ENCODE data around the gene GAL.

The GAL gene

DNA sequence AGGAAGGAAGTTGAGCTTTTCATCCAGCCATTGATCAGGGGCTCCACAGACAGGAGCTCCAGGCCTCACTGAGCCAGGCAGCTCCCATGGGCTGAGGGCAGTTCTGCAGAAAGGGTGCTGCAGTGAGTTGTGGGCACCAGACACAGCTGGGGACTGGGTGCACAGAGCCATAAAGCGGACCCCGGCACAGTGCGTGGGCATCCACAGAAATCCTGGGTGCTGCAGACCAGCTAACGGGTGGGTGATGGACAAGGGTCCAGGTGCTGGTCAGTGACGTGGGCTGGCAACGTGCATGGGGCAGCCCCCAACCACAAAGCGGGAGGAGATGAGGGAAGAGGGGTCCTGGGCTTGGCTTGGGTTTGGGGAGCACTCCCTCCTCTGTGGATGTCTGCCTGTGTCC, 19.4 kb upstream of the GAL start:
- Histone ChIP-seq H3K79me2 (ENCODE audit: insufficient read depth, low read length) (no peaks in the 10 kb centered on the region), H3K4me3 (ENCODE audit: low read depth, low read length, poor library complexity, severe bottlenecking) (no peak overlapping the region), H3K27ac (ENCODE audit: low read depth, low read length, poor library complexity, severe bottlenecking) (no peak overlapping the region), H3K9ac (ENCODE audit: low read length) (no peak overlapping the region), H2AFZ (ENCODE audit: low read length) (no peak overlapping the region), H3K9me3 (ENCODE audit: low read length) (0 out of 2 replicates have a peak, but pooled peaks cover 2% of the 10 kb centered on the region), H4K20me1 (ENCODE audit: insufficient read depth, low read length) (no peaks in the 10 kb centered on the region), H3K9me2 (ENCODE audit: low read depth, low read length) (no peaks in the 10 kb centered on the region), H3K36me3 (ENCODE audit: insufficient read depth, low read length) (no peaks in the 10 kb centered on the region; the same call in 1 of the 2 replicates), H3K4me2 (ENCODE audit: low read length) (no peak overlapping the region), H3F3A (ENCODE audit: insufficient read depth, low read length) (0 out of 2 replicates have a peak, but pooled peaks cover 4% of the 10 kb centered on the region), H3K27me3 (ENCODE audit: insufficient read depth, low read length) (peaks cover 4% of the 10 kb centered on the region; the same call in 1 of the 2 replicates), H3K4me1 (ENCODE audit: insufficient read depth, low read length, severe bottlenecking) (no peaks in the 10 kb centered on the region)
- TF ChIP-seq EZH2 (IDR thresholded peaks at IDR 0.05; ENCODE audit: borderline replicate concordance, low read length), result no peak
- TF ChIP-seq, protein P1, sequence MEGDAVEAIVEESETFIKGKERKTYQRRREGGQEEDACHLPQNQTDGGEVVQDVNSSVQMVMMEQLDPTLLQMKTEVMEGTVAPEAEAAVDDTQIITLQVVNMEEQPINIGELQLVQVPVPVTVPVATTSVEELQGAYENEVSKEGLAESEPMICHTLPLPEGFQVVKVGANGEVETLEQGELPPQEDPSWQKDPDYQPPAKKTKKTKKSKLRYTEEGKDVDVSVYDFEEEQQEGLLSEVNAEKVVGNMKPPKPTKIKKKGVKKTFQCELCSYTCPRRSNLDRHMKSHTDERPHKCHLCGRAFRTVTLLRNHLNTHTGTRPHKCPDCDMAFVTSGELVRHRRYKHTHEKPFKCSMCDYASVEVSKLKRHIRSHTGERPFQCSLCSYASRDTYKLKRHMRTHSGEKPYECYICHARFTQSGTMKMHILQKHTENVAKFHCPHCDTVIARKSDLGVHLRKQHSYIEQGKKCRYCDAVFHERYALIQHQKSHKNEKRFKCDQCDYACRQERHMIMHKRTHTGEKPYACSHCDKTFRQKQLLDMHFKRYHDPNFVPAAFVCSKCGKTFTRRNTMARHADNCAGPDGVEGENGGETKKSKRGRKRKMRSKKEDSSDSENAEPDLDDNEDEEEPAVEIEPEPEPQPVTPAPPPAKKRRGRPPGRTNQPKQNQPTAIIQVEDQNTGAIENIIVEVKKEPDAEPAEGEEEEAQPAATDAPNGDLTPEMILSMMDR (IDR thresholded peaks at IDR 0.05; ENCODE audit: low read length), result no peak

DNA sequence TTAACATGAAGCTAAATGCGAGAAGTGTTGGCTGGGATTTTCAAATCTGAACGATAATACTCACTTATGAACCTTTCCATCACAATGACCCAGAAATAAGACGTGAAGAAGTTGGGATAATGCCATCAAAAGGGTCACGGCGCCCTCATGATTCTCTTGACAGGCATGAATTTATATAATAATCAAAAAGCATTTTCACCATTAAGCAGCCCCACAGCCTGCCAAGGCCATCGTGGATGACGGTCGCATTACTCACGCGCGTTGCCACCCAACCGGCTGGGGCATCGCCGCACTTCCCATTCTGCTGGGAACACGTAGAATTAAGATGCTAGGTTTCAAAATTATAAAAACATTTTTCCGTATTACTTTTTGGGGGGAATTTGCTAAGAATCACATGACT, 18.9 kb upstream of the GAL start:
- H3K27me3 ChIP-seq (ENCODE audit: insufficient read depth, low read length), result peaks cover 4% of the 10 kb centered on the region; the same call in 1 of the 2 replicates
- H3K4me1 ChIP-seq (ENCODE audit: insufficient read depth, low read length, severe bottlenecking), result no peaks in the 10 kb centered on the region
- no peak overlapping the region for H3K9ac ChIP-seq (ENCODE audit: low read length)
- no peak overlapping the region for H2AFZ ChIP-seq (ENCODE audit: low read length)
- no peak overlapping the region for H3K4me2 ChIP-seq (ENCODE audit: low read length)
- no peak overlapping the region for H3K4me3 ChIP-seq (ENCODE audit: low read depth, low read length, poor library complexity, severe bottlenecking)
- H3K27ac ChIP-seq (ENCODE audit: low read depth, low read length, poor library complexity, severe bottlenecking), result no peak overlapping the region
- TF ChIP-seq EZH2 (IDR thresholded peaks at IDR 0.05; ENCODE audit: borderline replicate concordance, low read length), result no peak
- TF ChIP-seq, protein P1 (IDR thresholded peaks at IDR 0.05; ENCODE audit: low read length), result no peak
- 0 out of 2 replicates have a peak, but pooled peaks cover 4% of the 10 kb centered on the region for H3F3A ChIP-seq (ENCODE audit: insufficient read depth, low read length)
- 0 out of 2 replicates have a peak, but pooled peaks cover 2% of the 10 kb centered on the region for H3K9me3 ChIP-seq (ENCODE audit: low read length)
- H4K20me1 ChIP-seq (ENCODE audit: insufficient read depth, low read length), result no peaks in the 10 kb centered on the region
- H3K9me2 ChIP-seq (ENCODE audit: low read depth, low read length), result no peaks in the 10 kb centered on the region
- H3K36me3 ChIP-seq (ENCODE audit: insufficient read depth, low read length), result no peaks in the 10 kb centered on the region; the same call in 1 of the 2 replicates
- H3K79me2 ChIP-seq (ENCODE audit: insufficient read depth, low read length), result no peaks in the 10 kb centered on the region

DNA sequence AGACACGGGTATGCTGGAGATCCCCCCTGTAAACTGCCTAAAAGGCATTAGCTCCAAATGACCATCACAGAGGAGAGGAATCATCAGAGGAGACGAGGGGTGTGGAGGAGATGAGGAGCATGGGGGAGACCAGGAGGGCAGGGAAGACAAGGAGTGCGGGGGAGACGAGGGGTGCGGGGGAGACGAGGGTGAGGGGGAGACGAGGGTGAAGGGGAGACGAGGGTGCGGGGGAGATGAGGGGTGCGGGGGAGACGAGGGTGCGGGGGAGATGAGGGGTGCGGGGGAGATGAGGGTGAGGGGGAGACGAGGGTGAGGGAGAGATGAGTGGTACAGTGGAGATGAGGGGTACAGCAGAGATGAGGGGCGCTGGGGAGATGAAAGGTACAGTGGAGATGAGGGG, 17.5 kb upstream of the GAL start:
- Histone ChIP-seq H3K9me3 (ENCODE audit: low read length) (0 out of 2 replicates have a peak, but pooled peaks cover 2% of the 10 kb centered on the region), H3K9me2 (ENCODE audit: low read depth, low read length) (no peaks in the 10 kb centered on the region), H3K9ac (ENCODE audit: low read length) (no peak overlapping the region), H3K27me3 (ENCODE audit: insufficient read depth, low read length) (peaks cover 4% of the 10 kb centered on the region; the same call in 1 of the 2 replicates), H3K36me3 (ENCODE audit: insufficient read depth, low read length) (no peaks in the 10 kb centered on the region; the same call in 1 of the 2 replicates), H3F3A (ENCODE audit: insufficient read depth, low read length) (0 out of 2 replicates have a peak, but pooled peaks cover 4% of the 10 kb centered on the region), H3K4me1 (ENCODE audit: insufficient read depth, low read length, severe bottlenecking) (no peaks in the 10 kb centered on the region), H3K4me3 (ENCODE audit: low read depth, low read length, poor library complexity, severe bottlenecking) (no peak overlapping the region), H4K20me1 (ENCODE audit: insufficient read depth, low read length) (no peaks in the 10 kb centered on the region), H3K27ac (ENCODE audit: low read depth, low read length, poor library complexity, severe bottlenecking) (no peak overlapping the region), H3K4me2 (ENCODE audit: low read length) (no peak overlapping the region), H2AFZ (ENCODE audit: low read length) (no peak overlapping the region), H3K79me2 (ENCODE audit: insufficient read depth, low read length) (no peaks in the 10 kb centered on the region)
- no peak for TF ChIP-seq EZH2 (IDR thresholded peaks at IDR 0.05; ENCODE audit: borderline replicate concordance, low read length)
- TF ChIP-seq, protein P1 (IDR thresholded peaks at IDR 0.05; ENCODE audit: low read length), result no peak

Data from OCI-LY1 (cell line).